ENCODE measurements around the gene BLNK.
"Not testable (repeated sequence)": the region's sequence is repeated elsewhere in the genome, so short reads cannot be mapped to it uniquely, and the experiment has no call there.

The BLNK gene

DNA sequence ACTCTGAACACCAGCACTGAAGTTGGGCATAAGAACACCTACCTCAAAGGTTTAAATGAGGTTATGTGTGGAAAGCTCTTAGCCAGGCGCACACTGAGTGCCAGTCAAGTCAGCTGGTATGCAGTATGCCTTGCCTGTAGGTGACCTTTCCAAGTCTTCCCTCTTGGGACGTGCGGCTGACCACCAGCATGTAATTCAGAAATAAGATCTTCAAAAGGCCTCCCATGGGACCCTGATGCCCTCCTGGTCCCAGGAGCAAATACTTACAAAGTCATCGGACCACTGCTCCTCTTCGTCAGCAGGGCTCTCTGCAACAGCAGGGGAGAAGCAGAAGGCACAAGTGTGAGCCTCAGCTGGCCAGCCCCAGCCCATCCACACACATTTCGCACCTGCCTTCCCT lies 40.8 kb downstream of the BLNK start:
- DNase-seq (ENCODE audit: low read depth in 1 of 2, low spot score in 1 of 2) = no peak

DNA sequence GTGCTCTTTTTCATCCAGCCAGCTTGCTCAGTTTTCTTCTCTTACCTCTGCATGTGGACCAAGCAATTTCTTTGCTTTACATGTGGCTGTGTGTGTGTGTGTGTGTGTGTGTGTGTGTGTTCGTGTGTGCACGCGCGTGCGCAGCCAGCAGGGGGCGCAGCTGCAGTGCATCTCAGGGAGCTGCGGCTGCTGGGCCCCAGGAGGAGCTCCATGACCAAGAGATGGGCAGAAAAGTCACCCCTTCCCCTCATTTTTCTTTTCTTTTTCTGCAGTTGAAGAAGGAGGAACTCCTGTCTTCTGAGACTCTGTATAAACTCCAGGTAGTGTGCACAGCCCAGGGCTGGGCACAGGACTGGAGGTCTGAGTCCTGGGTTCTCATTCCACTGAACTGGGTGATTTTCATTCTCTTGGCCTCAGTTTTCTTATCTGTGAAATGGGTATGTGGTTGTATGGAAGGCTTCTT lies 41.8 kb downstream of the BLNK start:
- DNase-seq (ENCODE audit: low read depth in 1 of 2, low spot score in 1 of 2) = peak; percentile 39 to 51

DNA sequence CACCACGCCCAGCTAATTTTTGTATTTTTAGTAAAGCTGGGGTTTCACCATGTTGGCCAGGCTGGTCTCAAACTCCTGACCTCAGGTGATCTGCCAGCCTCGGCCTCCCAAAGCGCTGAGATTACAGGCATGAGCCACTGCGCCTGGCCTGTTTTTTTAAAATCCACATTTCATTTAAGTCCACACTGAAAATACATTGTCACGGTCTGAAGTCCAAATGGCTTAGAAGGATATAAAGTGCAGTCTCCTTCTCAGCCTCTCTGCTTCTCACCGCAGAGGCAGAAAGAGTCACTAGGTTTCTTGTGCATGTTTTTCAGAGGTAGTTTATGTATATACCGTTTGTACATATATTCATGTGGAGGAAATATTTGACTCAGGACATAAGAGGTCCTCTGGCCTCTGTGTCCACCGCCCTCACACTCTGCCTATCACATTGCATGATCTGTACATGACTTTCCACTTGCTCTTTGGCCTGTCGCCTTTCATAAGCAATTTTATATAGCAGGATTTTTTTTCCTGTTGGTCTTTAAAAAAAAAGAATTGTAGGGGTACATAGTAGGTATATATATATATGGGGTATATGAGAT lies 42.9 kb downstream of the BLNK start:
- DNase-seq (ENCODE audit: low read depth in 1 of 2, low spot score in 1 of 2) = no peak

DNA sequence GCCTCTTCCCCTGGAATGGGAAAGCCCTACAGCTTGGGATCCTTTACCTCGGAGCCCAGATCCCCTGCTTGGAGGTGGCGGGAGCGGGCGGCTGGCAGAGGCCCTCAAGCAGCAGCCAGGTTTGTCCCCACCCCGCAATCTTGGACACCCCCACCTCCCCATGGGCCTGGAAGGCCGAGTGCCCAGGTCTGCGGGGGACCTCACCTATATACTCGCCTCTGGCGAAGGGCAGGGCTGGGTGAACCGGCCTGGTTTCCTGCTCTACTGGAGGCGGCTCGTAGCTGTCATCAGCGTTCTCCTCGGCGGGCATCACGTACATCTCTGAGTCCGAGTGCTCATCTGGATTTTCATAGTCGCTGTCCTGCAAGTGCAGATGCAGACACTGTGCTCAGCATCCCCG lies 44.2 kb downstream of the BLNK start:
- DNase-seq (ENCODE audit: low read depth in 1 of 2, low spot score in 1 of 2) = no peak

DNA sequence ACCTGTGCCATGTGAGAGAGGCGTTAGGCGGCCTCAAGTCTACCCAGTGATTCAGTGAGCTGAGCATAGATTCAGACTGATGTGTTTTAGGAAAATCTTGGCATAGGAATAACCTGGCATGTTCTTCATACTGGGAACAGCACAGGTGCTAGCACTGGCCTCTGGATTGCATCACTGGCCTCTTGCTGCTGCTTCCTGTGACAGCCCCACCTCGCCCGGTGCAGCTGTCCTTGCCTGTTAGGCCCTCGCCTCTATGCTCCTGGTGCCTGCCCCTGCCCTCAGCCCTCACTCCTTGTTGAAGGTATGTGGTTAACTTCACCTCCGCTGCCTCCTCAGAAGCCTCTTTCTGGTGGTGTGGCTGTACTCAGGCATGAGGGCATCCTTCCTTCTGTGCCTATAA lies 46.2 kb downstream of the BLNK start:
- DNase-seq (ENCODE audit: low read depth in 1 of 2, low spot score in 1 of 2) = no peak

DNA sequence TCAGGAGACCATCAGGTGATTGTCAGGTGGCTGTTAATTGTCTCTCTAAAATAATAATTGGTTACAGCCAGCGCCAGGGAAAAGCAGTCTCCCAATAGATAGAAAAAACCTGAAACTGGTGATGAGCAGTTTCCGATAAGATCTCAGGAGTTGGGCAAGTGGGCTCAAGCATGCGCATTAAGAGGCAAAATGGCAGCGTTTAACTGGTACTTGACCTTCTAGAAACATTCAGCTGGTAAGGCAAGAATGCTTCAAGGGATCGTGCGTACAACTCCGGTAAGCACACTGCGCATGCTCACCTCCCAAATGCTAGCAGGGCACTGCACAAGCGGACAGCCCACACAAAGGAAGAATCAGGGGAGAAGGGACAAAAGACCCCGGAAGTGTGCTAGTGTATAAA lies 48.5 kb downstream of the BLNK start:
- DNase-seq (ENCODE audit: low read depth in 1 of 2, low spot score in 1 of 2) = no peak

DNA sequence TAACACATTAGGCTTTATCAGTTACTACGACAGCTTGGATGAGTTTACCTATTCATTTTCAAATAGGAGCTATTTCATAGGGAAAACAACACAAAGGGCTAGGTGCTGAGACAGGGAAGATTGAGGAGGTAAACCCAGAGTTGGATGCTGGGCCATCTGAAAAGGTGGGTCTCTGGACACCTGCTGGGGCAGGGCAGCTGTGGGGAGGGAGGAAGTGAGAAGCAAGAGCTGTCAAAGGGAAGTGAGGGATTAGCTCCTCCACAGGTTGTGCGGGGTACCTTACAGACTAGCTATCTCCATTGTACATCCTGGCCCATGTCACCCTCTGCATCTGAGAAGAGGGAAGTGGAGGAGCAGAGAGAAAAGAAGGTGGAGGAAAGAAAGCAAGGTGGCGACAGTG lies 48.9 kb downstream of the BLNK start:
- no peak for DNase-seq (ENCODE audit: low read depth in 1 of 2, low spot score in 1 of 2)

DNA sequence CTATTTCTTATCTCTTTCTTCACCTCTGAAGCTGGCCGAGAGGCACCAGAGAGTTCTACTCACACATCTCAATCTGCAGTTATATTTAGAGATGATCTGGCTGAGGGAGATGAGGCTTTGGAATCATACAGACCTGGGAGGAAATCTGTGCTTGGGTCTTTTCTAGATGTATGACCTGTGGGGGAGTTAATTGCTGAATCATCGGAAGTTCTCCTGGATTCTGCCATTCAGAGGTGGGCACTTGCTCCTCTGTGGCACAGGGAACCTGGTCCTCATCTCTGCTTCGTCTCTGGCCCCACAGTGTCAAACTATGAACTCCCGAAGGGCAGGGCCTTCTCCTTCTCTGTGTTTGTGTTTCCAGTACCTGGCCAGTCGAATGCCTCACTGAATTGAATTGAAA lies 52.5 kb downstream of the BLNK start:
- DNase-seq (ENCODE audit: low read depth in 1 of 2, low spot score in 1 of 2) = no peak

DNA sequence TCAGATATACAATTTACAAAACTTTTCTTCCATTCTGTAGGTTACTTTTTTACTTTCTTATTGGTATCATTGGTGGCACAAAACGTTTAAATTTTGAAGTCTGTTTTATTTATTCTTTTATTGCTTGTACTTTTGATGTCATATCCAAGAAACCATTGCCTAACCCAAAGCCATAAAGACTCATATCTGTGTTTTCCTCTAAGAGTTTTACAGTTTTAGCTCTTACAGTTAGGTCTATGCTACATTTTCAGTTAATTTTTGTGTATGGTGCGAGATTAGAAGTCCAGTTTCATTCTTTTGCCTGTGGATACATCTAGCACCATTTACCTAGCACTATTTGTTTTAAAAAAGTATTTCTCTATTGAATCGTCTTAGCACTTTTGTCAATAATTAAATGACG lies 53.7 kb downstream of the BLNK start:
- no peak for DNase-seq (ENCODE audit: low read depth in 1 of 2, low spot score in 1 of 2)

DNA sequence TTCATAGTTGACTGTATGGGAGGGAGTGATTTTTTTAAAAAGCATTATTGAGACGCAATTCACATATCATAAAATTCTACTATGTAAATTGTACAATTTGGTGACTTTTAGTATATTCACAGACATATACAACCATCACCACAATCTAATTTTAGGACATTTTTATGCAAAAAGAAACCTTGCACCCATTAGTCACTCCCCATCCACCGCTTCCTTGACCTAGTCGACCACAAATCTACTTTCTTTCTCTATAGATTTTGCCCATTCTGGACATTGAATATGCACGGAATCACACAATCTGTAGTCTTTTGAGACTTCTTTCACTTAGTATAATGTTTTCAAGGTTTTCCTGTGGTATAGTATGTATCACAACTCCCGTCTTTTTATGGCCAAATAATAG lies 54.6 kb downstream of the BLNK start:
- DNase-seq (ENCODE audit: low read depth in 1 of 2, low spot score in 1 of 2) = no peak

DNA sequence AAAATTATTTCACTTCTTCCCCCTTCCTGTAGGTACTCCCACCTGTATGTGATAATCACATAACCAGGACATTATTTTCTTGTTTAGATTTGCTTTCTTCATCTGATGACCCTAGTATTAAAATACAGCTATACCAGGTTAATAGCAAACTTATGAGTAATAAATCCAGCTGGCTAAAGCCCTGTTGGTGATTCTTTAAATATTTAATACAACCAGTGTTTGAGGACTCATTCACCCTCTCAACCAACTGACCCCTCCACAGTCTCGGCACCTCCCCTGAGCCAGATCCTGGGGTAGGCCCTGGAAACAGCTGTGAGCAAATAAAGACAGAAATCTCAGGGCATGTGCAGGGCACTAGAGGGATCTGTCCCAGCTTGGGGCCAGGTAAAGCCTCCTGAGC lies 58.5 kb downstream of the BLNK start:
- no peak for DNase-seq (ENCODE audit: low read depth in 1 of 2, low spot score in 1 of 2)

DNA sequence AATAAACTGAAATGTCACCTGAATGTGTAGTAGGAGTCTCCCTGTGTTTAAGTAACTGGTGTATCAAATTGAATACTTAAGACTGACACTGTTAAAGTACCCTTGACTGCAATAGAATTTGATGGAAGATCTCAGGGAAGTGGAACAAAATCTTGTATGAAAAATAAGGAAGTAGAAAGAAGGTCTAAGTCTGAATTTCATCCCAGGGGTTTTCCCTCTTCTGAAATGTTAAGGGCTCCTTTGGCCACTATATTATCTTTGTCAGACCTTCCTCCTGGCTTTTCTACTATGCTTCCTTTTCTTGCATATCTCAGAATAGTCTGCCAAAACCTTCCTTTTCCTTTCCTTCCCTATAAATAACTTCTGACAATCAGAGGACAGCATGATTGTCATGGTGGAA lies 59.6 kb downstream of the BLNK start:
- no peak for DNase-seq (ENCODE audit: low read depth in 1 of 2, low spot score in 1 of 2)

DNA sequence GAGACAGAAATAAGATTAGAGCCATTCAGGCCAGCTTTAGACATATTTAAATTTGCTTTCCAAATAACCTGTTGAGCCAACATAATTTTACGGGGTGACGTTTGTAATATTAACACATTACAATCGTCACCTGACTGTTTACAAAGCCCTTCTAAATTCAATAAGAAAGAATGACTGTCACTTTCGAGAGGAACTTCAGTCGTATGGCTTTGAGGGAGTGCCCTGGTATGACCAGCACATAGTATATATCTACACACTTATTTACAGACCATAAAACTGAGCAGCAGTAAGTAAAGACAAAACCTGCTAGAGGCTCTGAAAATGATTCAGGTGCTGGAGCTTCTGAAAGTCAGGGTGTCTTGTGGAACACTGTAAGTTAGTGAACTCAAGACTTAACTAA lies 62.4 kb downstream of the BLNK start:
- DNase-seq (ENCODE audit: low read depth in 1 of 2, low spot score in 1 of 2) = no peak

DNA sequence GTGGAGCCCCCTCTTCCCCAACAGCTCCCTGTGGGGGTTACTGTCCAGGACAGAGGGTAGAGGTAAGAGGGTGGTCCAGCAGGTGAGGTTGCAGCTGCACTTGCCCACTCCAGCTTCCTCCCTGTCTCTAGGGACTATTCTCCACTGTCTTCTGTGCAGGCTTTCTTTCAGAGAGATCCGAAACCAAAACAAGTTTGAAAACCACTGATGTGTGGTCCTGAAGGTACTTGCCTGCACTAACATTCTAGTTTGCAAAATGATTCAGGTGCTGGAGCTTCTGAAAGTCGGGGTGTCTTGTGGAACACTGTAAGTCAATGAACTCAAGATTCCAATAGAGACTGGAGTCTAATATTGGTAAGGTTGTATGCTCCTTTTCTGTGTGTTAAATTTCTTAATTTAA lies 63.1 kb downstream of the BLNK start:
- DNase-seq (ENCODE audit: low read depth in 1 of 2, low spot score in 1 of 2) = no peak

DNA sequence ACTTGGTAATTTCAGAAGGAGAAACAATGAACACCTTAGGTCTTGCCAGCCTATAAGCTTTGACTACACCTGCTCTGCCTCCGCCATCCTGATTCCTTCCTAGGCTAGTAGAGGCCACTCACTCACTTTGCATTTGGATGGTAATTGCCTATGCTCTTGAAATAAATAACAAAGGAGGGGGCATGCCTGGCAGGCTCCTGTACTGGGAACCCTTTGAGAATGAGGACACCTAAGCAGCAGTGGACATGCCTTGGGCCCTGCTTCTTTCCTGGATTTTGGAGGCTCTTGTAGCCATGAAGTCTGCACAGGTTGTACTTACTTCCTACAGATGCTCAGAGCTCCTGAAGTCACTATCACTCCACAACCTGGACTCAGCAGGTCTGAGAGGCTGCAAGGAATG lies 65.8 kb downstream of the BLNK start:
- no peak for DNase-seq (ENCODE audit: low read depth in 1 of 2, low spot score in 1 of 2)

DNA sequence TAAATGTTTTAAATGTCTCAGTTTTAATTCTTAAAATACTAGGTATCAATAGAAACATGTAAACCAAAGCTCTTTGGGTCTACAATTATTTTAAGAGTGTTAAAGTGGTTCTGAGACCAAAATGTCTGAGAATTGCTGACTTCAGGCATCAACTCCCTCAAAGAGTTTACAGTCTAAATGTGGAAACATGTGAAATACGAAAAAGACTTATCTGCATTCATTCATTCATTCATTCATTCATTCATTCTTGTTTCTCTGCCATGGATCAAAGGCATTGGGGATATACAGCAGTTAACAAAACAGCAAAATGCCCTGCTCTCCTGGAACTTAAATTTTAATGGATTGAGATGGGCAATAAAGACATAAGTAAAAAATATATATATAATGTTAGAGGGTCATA lies 69.8 kb downstream of the BLNK start:
- DNase-seq (ENCODE audit: low read depth in 1 of 2, low spot score in 1 of 2) = no peak

DNA sequence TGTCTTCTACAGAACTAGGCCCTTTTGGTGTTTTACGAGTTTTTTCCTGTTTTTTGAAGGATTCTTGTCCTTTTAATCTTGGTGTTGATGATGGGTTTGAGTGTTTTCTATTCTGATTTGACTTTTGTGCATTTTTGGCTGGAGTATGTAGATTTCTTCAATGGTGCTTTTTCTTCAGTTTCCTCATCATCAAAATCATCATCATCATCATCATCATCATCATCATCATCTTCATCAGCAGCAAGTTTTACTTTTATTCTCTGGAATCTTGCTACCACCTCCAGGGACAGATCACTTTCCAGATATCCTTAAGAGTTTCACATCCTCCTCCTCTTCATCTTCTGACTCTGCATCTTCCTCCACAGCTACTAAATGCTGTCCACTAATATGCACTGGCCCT lies 81.9 kb downstream of the BLNK start:
- DNase-seq (ENCODE audit: low read depth in 1 of 2, low spot score in 1 of 2) = not testable (repeated sequence)

DNA sequence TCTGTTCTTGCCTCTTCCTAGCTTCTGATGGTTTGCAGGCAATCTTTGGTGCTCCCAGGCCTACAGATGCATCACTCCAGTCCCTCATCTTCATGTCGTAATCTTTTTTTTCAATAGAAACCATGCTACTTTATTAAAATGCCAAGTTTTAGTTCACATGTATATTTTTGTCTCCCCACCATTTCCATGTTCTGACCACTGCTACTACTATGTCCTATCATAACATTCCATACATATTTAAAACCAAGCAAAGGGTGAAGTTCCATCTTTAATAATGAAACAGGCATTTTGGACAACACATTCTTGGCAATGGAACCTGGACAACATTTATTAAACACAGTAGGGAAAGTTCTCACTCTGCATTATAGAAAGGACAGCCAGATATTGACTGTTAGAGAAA lies 82.5 kb downstream of the BLNK start:
- DNase-seq (ENCODE audit: low read depth in 1 of 2, low spot score in 1 of 2) = no peak

DNA sequence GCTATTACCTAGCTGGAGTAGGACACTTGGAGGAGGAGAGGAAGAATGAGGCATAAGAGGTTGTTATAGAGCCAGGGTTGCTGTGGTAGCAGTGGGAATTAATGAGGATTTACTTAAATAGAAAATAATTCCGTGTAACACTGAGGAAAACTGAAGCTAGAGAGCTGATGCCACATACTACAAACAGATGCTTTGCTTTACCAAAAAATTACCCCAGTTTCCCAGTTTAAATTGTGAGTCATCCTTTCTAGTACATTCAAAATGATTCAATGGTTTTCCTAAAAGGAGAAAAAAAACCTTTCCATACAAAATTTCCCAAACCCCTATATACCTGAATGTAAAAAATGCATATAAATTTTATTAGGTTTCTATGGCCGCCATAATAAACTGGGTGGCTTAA lies 82.9 kb downstream of the BLNK start:
- DNase-seq (ENCODE audit: low read depth in 1 of 2, low spot score in 1 of 2) = no peak

DNA sequence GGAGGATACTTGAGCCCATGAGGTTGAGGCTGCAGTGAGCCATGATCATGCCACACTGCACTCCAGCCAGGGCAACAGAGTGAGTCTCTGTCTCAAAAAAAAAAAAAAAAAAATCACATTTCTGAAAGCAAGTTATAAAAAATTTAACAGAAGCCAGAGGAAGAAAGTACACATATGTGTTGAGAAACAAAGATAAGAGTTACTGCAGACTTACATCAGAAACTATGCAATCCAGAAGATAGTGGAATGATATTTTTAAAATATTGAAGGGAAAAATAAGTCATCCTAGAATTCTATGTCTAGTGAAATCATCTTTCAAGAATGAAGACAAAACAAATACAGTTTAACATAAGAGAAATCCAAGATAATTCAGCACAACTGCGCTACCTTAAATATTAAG lies 94.4 kb downstream of the BLNK start:
- no peak for DNase-seq (ENCODE audit: low read depth in 1 of 2, low spot score in 1 of 2)

DNA sequence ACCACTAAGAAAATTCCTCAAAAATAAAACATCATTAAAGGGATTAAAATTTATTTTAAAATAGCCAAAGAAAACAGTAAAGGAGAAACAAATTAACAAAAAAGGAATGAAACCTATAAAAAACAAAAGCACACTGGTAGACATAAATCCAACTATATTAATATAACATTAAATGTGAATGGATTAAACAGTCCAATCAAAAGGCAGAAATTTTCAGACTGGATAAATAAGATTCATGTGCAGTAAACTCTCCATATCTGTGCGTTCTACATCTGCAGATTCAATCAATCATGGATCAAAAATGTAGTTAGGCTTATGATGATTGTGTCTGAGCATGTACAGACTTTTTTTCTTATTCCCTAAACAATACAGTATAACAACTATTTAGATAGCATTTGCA lies 98.7 kb downstream of the BLNK start:
- DNase-seq (ENCODE audit: low read depth in 1 of 2, low spot score in 1 of 2) = no peak

DNA sequence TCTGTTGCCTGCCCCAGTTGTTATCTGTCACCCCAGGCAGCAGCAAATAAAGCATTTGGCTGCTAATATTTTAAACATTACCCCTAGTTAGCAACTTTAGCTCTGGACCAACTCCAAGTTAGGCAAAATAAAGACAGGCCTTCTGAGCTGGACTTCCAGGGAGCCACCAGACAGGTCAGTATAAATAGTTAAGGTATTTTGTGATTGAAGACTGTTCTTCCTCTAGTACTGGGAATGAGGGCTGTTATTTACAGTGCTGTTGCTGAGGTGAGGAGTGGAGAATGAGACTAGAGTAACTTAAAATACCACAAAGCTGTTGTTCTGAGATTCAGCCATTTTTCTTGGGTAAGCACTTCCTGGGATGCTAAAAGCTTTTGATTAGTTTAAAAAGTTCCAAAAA lies 101.1 kb downstream of the BLNK start:
- DNase-seq (ENCODE audit: low read depth in 1 of 2, low spot score in 1 of 2) = no peak

DNA sequence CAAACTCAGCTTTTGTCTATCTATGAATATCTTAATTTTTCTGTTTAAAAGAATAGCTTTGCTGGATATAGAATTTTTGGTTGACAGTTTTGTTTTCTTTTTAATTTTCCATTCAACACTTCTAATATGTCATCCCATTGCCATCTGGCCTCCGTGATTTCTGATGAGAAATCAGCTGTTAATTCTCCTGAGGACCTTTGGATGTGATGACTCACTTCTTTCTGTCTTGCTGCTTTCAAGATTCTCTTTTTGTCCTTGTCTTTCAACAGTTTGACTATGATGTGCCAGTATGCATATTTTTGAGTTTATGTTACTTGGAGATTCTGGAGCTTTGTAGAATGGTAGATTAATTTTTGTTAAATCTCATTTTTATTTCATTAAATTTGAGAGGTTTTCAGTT lies 102.8 kb downstream of the BLNK start:
- no peak for DNase-seq (ENCODE audit: low read depth in 1 of 2, low spot score in 1 of 2)

DNA sequence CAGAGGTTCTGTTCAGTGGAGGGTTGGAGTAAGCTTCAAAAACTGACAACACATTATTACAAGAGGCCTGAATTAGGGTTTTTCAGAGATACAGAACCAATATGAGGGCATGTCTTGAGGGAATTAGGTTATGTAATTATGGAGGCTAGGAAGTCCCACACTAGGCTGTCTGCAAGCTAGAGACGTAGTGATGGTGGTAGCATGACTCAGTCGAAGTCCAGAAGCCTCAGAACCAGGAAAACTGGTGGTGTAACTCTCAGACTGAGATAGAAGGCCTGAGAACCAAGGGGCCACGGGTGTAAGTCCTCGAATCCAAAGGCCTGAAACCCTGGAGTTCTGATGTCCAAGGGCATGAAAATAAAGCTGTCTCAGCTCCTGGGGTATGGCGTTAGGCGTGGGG lies 105.6 kb downstream of the BLNK start:
- no peak for DNase-seq (ENCODE audit: low read depth in 1 of 2, low spot score in 1 of 2)

Measured in activated CD4-positive, alpha-beta T cell treated with anti-CD3 and anti-CD28 coated beads, Interleukin-2, amount 50 U/mL, for 24 hours (primary cell).